GM12878 (cell line): ENCODE measurements around the gene RPL5.

Experiments used
- CBX5 ChIP-seq: sonication (generic); IDR thresholded peaks from 2 replicates; pipeline ENCODE4 v1.6.1; 2016; ENCODE audit warnings: low read depth, moderate library complexity, mild to moderate bottlenecking, inconsistent platforms
- CTCF ChIP-seq, 3 experiments: IDR thresholded peaks in 2 of 3; conservative IDR thresholded peaks in 1 of 3; 2 replicates each; pipeline ENCODE4 v1.5.1; 2011; ENCODE audit warnings: low read depth in 3 of 3, low read length in 3 of 3, mild to moderate bottlenecking in 3 of 3, control low read depth in 2 of 3, moderate library complexity in 2 of 3, inconsistent platforms in 1 of 3, mixed read lengths in 1 of 3; ENCODE audit not compliant: control insufficient read depth in 2 of 3, insufficient read depth in 1 of 3; ENCODE audit errors: extremely low read depth in 1 of 3
- EGR1 ChIP-seq, 2 experiments: IDR thresholded peaks; 1 replicate in 1 of 2; 2 replicates in 1 of 2; pipeline ENCODE4 v1.6.1; 2011 to 2012; ENCODE audit warnings: low read depth in 2 of 2, low read length in 2 of 2, borderline replicate concordance in 1 of 2, mild to moderate bottlenecking in 1 of 2, moderate library complexity in 1 of 2
- EP300 ChIP-seq, 2 experiments: fragments of 150-350 bp in 1 of 2; IDR thresholded peaks; 2 replicates each; pipeline ENCODE4 v1.6.1; 2011 to 2012; ENCODE audit warnings: low read depth in 2 of 2, low read length in 2 of 2, borderline replicate concordance in 1 of 2, improper control_type of control experiment in 1 of 2, inconsistent platforms in 1 of 2; ENCODE audit not compliant: control insufficient read depth in 1 of 2
- ESRRA ChIP-seq: IDR thresholded peaks from 2 replicates; pipeline ENCODE4 v1.6.1; 2012; ENCODE audit warnings: mild to moderate bottlenecking, low read length, improper control_type of control experiment
- PML ChIP-seq: IDR thresholded peaks from 2 replicates; pipeline ENCODE4 v1.6.1; 2012; ENCODE audit warnings: low read length, inconsistent platforms
- POLR2A ChIP-seq: IDR thresholded peaks from 2 replicates; pipeline ENCODE4 v1.6.1; 2011; ENCODE audit warnings: low read depth, mild to moderate bottlenecking, low read length
- SKIL ChIP-seq: fragments of 450-650 bp; IDR thresholded peaks from 2 replicates; pipeline ENCODE4 v1.6.1; 2017; ENCODE audit warnings: mild to moderate bottlenecking, low read depth, inconsistent platforms; ENCODE audit not compliant: poor library complexity, severe bottlenecking
- SUPT20H ChIP-seq: IDR thresholded peaks from 2 replicates; pipeline ENCODE4 v1.6.1; 2011; ENCODE audit warnings: low read depth, mild to moderate bottlenecking, low read length, moderate library complexity, borderline replicate concordance; ENCODE audit not compliant: control insufficient read depth
- ZBTB33 ChIP-seq: fragments of 450-650 bp; IDR thresholded peaks from 2 replicates; pipeline ENCODE4 v1.6.1; 2017; ENCODE audit warnings: mild to moderate bottlenecking

- no peak for TF ChIP-seq CBX5
- no peak for TF ChIP-seq EGR1 (IDR thresholded peaks at IDR 0.05; ENCODE audit: borderline replicate concordance in 1 of 2, low read depth in 2 of 2, low read length in 2 of 2)
- no peak for TF ChIP-seq POLR2A
- TF ChIP-seq PML = no peak
- TF ChIP-seq ESRRA = no peak
- TF ChIP-seq CTCF (IDR thresholded peaks at IDR 0.05 in 2 of 3, conservative IDR thresholded peaks at IDR 0.05 in 1 of 3; ENCODE audit: control insufficient read depth in 2 of 3, extremely low read depth in 1 of 3, insufficient read depth in 1 of 3, low read depth in 3 of 3, low read length in 3 of 3) = no peak
- TF ChIP-seq SKIL = no peak
- TF ChIP-seq SUPT20H = no peak
- TF ChIP-seq EP300 (IDR thresholded peaks at IDR 0.05; ENCODE audit: borderline replicate concordance in 1 of 2, control insufficient read depth in 1 of 2, low read depth in 2 of 2, low read length in 2 of 2) = no peak
- TF ChIP-seq ZBTB33 = no peak
These were observed 18.2 kb downstream of the RPL5 start for GRCh38 chr1:92850019-92850418.
